Gastrocnemius medialis (tissue), 4 donors: ENCODE results near the gene C16orf87.

Source experiments
- CTCF ChIP-seq, 5 experiments: fragments of 450-650 bp in 3 of 5; fragments of 200-600 bp in 2 of 5; sonication (generic) in 2 of 5; IDR thresholded peaks in 4 of 5; conservative IDR thresholded peaks in 1 of 5; 1 replicate in 4 of 5; 2 replicates in 1 of 5; pipeline ENCODE4 v1.5.1; 2016 to 2019; ENCODE audit warnings: antibody characterized with exemption in 5 of 5, mild to moderate bottlenecking in 3 of 5, moderate library complexity in 3 of 5
- POLR2A ChIP-seq, 2 donors: fragments of 450-650 bp; IDR thresholded peaks; one replicate each; pipeline ENCODE4 v1.6.1; 2017; ENCODE audit warnings: antibody characterized with exemption in 2 of 2, mild to moderate bottlenecking in 2 of 2, moderate library complexity in 2 of 2

- TF ChIP-seq CTCF (IDR thresholded peaks at IDR 0.05 in 4 of 5, conservative IDR thresholded peaks at IDR 0.05 in 1 of 5) (no peak), POLR2A (IDR thresholded peaks at IDR 0.05) (peak; percentile 38 to 39)
Measured at GRCh38 chr16:46756772-46757171, 74.2 kb downstream of the C16orf87 start.
